Neutrophil (primary cell): ENCODE results near the gene TTC7B.

Experiments
- H3K27ac ChIP-seq: fragments of 200-600 bp; sonication (generic); 2 replicates; pipeline ENCODE4 v1.5.1; 2016; ENCODE audit warnings: mild to moderate bottlenecking, moderate library complexity
- H3K27me3 ChIP-seq: fragments of 200-600 bp; sonication (generic); 2 replicates; pipeline ENCODE4 v1.6.0; 2016; ENCODE audit warnings: mild to moderate bottlenecking
- H3K36me3 ChIP-seq: fragments of 200-600 bp; sonication (generic); 2 replicates; pipeline ENCODE4 v1.5.1; 2017
- H3K4me1 ChIP-seq, 2 experiments: fragments of 200-600 bp in 1 of 2; sonication (generic) in 1 of 2; 1 replicate in 1 of 2; 2 replicates in 1 of 2; pipeline versions ENCODE4 v1.5.1 to v1.6.1; 2013 to 2016; ENCODE audit warnings: low read depth in 1 of 2, low read length in 1 of 2, mild to moderate bottlenecking in 1 of 2, moderate library complexity in 1 of 2; ENCODE audit not compliant: control insufficient read depth in 1 of 2, insufficient read depth in 1 of 2
- H3K4me3 ChIP-seq, 2 experiments: fragments of 200-600 bp in 1 of 2; sonication (generic) in 1 of 2; 1 replicate in 1 of 2; 2 replicates in 1 of 2; pipeline ENCODE4 v1.5.1; 2013 to 2016; ENCODE audit warnings: low read depth in 1 of 2, low read length in 1 of 2, mild to moderate bottlenecking in 1 of 2, moderate library complexity in 1 of 2
- H3K9me3 ChIP-seq: fragments of 200-600 bp; sonication (generic); 2 replicates; pipeline ENCODE4 v1.5.1; 2016
- TF ChIP-seq, protein P1 (sequence below): fragments of 200-600 bp; sonication (generic); IDR thresholded peaks from 2 replicates; pipeline ENCODE4 v1.5.1; 2016; ENCODE audit warnings: antibody characterized with exemption

The TTC7B gene

DNA sequence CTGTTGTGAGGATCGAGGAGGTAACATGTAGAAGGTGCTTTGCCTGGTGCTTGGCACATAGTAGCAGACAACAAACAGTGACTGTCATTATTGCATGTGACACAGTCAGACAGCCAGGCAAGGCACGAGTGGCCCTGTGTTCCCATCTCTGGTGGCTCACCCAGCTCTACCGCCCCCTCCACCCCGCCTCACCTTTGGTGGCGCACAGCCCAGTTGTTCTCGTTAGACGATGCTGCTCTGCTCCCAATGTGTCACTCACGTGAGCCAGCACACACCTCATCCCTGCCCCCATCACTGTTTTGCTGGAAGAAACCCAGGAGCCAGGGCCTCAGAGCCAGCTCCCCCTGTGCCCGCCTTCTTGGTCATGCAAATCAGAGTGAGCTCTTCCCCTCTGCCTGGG is 306.1 kb downstream of the TTC7B start:
- Histone ChIP-seq H3K4me3 (no peak overlapping the region), H3K27me3 (peaks cover 42% of the 10 kb centered on the region), H3K9me3 (no peaks in the 10 kb centered on the region), H3K27ac (no peak overlapping the region), H3K4me1 (no peaks in the 10 kb centered on the region), H3K36me3 (no peaks in the 10 kb centered on the region)
- TF ChIP-seq, protein P1, sequence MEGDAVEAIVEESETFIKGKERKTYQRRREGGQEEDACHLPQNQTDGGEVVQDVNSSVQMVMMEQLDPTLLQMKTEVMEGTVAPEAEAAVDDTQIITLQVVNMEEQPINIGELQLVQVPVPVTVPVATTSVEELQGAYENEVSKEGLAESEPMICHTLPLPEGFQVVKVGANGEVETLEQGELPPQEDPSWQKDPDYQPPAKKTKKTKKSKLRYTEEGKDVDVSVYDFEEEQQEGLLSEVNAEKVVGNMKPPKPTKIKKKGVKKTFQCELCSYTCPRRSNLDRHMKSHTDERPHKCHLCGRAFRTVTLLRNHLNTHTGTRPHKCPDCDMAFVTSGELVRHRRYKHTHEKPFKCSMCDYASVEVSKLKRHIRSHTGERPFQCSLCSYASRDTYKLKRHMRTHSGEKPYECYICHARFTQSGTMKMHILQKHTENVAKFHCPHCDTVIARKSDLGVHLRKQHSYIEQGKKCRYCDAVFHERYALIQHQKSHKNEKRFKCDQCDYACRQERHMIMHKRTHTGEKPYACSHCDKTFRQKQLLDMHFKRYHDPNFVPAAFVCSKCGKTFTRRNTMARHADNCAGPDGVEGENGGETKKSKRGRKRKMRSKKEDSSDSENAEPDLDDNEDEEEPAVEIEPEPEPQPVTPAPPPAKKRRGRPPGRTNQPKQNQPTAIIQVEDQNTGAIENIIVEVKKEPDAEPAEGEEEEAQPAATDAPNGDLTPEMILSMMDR: no peak

GRCh38 chr14:90509403-90509802 is 306.8 kb downstream of the TTC7B start:
- Histone ChIP-seq H3K4me1 (no peaks in the 10 kb centered on the region), H3K27me3 (peaks cover 42% of the 10 kb centered on the region), H3K4me3 (no peak overlapping the region), H3K36me3 (no peaks in the 10 kb centered on the region), H3K9me3 (no peaks in the 10 kb centered on the region), H3K27ac (no peak overlapping the region)
- TF ChIP-seq, protein P1: no peak

DNA sequence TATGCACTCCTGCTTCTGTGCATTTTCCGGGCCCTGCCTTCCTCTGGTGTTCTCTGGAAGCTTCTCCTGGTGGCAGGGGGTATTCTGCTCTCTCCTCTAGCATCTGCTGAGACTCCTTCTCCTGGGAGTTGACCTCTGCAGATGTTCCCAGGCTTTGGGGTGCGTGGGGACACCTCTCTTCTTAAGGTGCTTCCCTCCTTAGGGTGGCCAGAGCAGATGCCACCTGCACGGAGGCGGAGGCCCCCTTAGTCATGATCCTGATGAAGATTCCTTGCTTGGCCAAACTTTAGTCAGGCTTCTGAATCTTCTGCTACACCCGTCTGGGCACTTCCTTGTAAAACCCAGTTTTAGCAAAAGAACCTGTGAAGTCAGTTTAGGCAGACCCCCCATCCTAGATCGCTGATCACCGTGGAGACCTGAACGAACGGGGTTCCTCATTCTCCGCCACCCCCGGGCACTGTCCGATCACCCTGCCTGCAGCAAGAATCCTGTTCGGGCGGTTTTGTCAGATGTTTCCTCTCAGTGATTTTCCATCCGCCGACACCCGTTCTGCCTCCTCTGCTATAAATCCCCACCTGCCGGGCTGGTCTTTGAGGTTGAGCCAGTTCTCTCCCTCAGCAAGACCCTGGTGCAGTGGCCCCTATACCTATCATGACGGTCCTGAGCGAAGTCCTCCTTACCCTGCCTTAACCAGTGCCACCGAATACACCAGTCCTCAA is 307.5 kb downstream of the TTC7B start:
- Histone ChIP-seq H3K27ac (no peak overlapping the region), H3K27me3 (peaks cover 42% of the 10 kb centered on the region), H3K4me3 (no peak overlapping the region), H3K36me3 (no peaks in the 10 kb centered on the region), H3K4me1 (no peaks in the 10 kb centered on the region), H3K9me3 (no peaks in the 10 kb centered on the region)
- TF ChIP-seq, protein P1: no peak

DNA sequence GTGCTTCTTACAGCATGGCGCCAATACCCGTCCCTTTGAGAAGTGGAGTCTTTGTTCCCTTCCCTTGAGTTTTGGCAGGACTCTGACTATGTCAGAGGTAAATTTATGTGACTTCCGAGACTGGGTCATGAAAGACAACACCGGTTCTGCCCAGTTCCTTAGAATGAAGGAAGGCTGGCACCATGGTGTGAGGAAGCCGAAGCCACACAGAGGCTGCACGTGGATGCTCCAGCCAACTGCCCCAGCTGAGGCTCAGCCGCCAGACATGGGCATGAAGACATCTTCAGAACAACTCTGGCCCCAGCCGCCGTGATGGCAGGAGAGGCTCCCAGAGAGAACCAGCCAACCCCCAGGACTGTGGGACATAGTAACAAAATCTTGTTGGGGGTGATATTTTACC is 308.2 kb downstream of the TTC7B start:
- H3K4me1 ChIP-seq: no peaks in the 10 kb centered on the region
- TF ChIP-seq, protein P1: no peak
- peaks cover 42% of the 10 kb centered on the region for H3K27me3 ChIP-seq

DNA sequence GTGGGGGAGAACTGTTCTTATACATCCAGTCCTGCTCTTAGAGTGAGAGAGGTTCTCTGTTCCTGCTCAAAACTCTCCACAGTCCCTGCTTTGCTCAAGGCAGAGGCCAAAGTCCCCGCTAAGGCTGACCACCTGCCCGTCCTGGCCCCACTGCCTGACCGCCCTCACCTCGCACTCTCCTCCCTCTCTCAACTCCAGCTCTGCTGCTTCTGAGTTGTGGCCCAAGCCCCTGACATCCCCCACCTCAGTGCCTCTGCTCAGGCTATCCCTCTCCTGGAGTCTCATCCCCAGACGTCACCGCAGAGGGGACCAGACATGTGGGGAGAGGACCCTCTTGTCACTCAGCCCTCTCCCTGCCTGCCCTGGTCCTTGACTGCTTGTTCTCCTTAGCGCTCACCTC is 308.8 kb downstream of the TTC7B start:
- Histone ChIP-seq H3K4me3 (no peak overlapping the region), H3K4me1 (no peaks in the 10 kb centered on the region), H3K36me3 (no peaks in the 10 kb centered on the region), H3K27ac (no peak overlapping the region), H3K9me3 (no peaks in the 10 kb centered on the region), H3K27me3 (peaks cover 45% of the 10 kb centered on the region)
- TF ChIP-seq, protein P1: no peak

More for the DNA sequence above, 308.2 kb downstream of the TTC7B start:
- no peaks in the 10 kb centered on the region for H3K36me3 ChIP-seq
- no peaks in the 10 kb centered on the region for H3K9me3 ChIP-seq
- no peak overlapping the region for H3K27ac ChIP-seq
- no peak overlapping the region for H3K4me3 ChIP-seq
